ENCODE data around the gene SMTN. TPM values are rescaled to one million over a fixed set of nuclear protein-coding genes. Genes with fewer than 3 reads are reported as not detected.

The SMTN gene
- total RNA-seq, 4 donors from 2014 or later: 29.2 to 116 (median 32.2) TPM

GRCh38 chr22:31126128-31126868 is 45.2 kb downstream of the SMTN start:
- no peak for TF ChIP-seq CTCF (IDR thresholded peaks at IDR 0.05)
- DNase-seq (ENCODE audit: low spot score) (no peak), ATAC-seq (ENCODE audit: low FRiP score) (no peak)

GRCh38 chr22:31126869-31127175 is 45.7 kb downstream of the SMTN start:
- no peak for ATAC-seq (ENCODE audit: low FRiP score)
- no peak for DNase-seq (ENCODE audit: low spot score)
- no peak for TF ChIP-seq CTCF (IDR thresholded peaks at IDR 0.05)

GRCh38 chr22:31127181-31127772 is 46.2 kb downstream of the SMTN start:
- TF ChIP-seq CTCF (IDR thresholded peaks at IDR 0.05): no peak
- no peak for ATAC-seq (ENCODE audit: low FRiP score)

GRCh38 chr22:31128156-31128555 is 47.0 kb downstream of the SMTN start:
- ATAC-seq (ENCODE audit: low FRiP score): no peak

More at GRCh38 chr22:31127181-31127772, 46.2 kb downstream of the SMTN start:
- no peak for DNase-seq (ENCODE audit: low spot score)

GRCh38 chr22:31130873-31131272 is 49.8 kb downstream of the SMTN start:
- DNase-seq (ENCODE audit: low spot score): no peak
- no peak for TF ChIP-seq CTCF (IDR thresholded peaks at IDR 0.05)
- no peak for ATAC-seq (ENCODE audit: low FRiP score)

More at GRCh38 chr22:31128156-31128555, 47.0 kb downstream of the SMTN start:
- no peak for DNase-seq (ENCODE audit: low spot score)
- no peak for TF ChIP-seq CTCF (IDR thresholded peaks at IDR 0.05)

- ATAC-seq (ENCODE audit: low FRiP score): no peak
- DNase-seq (ENCODE audit: low spot score): no peak
- TF ChIP-seq CTCF (IDR thresholded peaks at IDR 0.05): no peak
Measured at GRCh38 chr22:31133911-31134310, 52.8 kb downstream of the SMTN start.

- no peak for TF ChIP-seq CTCF (IDR thresholded peaks at IDR 0.05)
- no peak for ATAC-seq (ENCODE audit: low FRiP score)
Measured at GRCh38 chr22:31134688-31135087, 53.6 kb downstream of the SMTN start.

More at GRCh38 chr22:31134688-31135087, 53.6 kb downstream of the SMTN start:
- no peak for DNase-seq (ENCODE audit: low spot score)

Measured in omental fat pad (tissue), 4 donors.